Mammary epithelial cell (primary cell): ENCODE measurements around the gene KLHDC10.

Experiments
- EZH2 ChIP-seq: IDR thresholded peaks from 2 replicates; pipeline ENCODE4 v1.6.1; 2012; ENCODE audit warnings: low read length, inconsistent platforms, borderline replicate concordance
- TF ChIP-seq, protein P1 (sequence below), 2 donors: IDR thresholded peaks in 1 of 2; conservative IDR thresholded peaks in 1 of 2; 2 replicates each; pipeline ENCODE4 v1.5.1; 2011 to 2012; ENCODE audit warnings: inconsistent platforms in 2 of 2, low read length in 2 of 2, mild to moderate bottlenecking in 2 of 2, control low read depth in 1 of 2, low read depth in 1 of 2; ENCODE audit not compliant: insufficient read depth in 1 of 2; ENCODE audit errors: extremely low read depth in 1 of 2

DNA sequence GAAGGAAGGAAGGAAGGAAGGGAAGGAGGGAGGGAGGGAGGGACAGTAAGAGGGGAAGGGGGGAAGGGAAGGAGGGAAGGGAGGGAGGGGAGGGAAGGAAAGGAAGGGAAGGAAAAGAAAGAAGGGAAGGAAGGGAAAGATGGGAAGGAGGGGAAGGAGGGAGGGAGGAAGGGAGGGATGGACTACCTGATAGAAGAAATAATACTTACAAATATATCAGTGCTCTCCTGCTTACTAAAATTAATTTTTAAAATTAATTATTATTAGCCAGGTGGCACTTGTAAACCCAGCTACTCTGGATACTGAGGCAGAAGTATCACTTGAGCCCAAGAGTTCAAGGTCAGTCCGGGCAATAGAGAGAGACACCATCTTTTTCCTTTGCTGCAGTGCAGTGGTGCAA, 37.6 kb upstream of the KLHDC10 start:
- TF ChIP-seq, protein P1, sequence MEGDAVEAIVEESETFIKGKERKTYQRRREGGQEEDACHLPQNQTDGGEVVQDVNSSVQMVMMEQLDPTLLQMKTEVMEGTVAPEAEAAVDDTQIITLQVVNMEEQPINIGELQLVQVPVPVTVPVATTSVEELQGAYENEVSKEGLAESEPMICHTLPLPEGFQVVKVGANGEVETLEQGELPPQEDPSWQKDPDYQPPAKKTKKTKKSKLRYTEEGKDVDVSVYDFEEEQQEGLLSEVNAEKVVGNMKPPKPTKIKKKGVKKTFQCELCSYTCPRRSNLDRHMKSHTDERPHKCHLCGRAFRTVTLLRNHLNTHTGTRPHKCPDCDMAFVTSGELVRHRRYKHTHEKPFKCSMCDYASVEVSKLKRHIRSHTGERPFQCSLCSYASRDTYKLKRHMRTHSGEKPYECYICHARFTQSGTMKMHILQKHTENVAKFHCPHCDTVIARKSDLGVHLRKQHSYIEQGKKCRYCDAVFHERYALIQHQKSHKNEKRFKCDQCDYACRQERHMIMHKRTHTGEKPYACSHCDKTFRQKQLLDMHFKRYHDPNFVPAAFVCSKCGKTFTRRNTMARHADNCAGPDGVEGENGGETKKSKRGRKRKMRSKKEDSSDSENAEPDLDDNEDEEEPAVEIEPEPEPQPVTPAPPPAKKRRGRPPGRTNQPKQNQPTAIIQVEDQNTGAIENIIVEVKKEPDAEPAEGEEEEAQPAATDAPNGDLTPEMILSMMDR (conservative IDR thresholded peaks at IDR 0.05 in 1 of 2, IDR thresholded peaks at IDR 0.05 in 1 of 2; ENCODE audit: extremely low read depth in 1 of 2, insufficient read depth in 1 of 2, low read depth in 1 of 2, low read length in 2 of 2), result no peak
- no peak for TF ChIP-seq EZH2
